KMS-11 (cell line): Measurements from ENCODE around the gene SMARCD3.

Experiments
- H2AFZ ChIP-seq: fragments of 200-600 bp; sonication (generic); 2 replicates; pipeline ENCODE4 v1.6.1; 2016; ENCODE audit warnings: antibody characterized with exemption, mixed run types, low read depth
- H3K27ac ChIP-seq: fragments of 200-600 bp; sonication (generic); 2 replicates; pipeline ENCODE4 v1.6.1; 2016; ENCODE audit warnings: mild to moderate bottlenecking, mixed run types
- H3K27me3 ChIP-seq: fragments of 200-600 bp; sonication (generic); 2 replicates; pipeline ENCODE4 v1.6.1; 2017; ENCODE audit warnings: mild to moderate bottlenecking, low read depth, mixed run types, moderate library complexity; ENCODE audit not compliant: insufficient read depth
- H3K36me3 ChIP-seq: fragments of 200-600 bp; sonication (generic); 2 replicates; pipeline ENCODE4 v1.6.1; 2017; ENCODE audit warnings: mild to moderate bottlenecking, mixed run types; ENCODE audit not compliant: insufficient read depth
- H3K4me1 ChIP-seq: fragments of 200-600 bp; sonication (generic); 2 replicates; pipeline ENCODE4 v1.6.1; 2016; ENCODE audit warnings: mild to moderate bottlenecking, low read depth, mixed run types; ENCODE audit not compliant: poor library complexity, severe bottlenecking
- H3K4me2 ChIP-seq: fragments of 200-600 bp; sonication (generic); 2 replicates; pipeline ENCODE4 v1.7.0; 2016; ENCODE audit warnings: mild to moderate bottlenecking, mixed run types
- H3K4me3 ChIP-seq: fragments of 200-600 bp; sonication (generic); IDR thresholded peaks from 2 replicates; pipeline ENCODE4 v1.6.1; 2017; ENCODE audit warnings: low read depth, low read length, mixed read lengths; ENCODE audit not compliant: insufficient read depth
- H3K79me2 ChIP-seq: fragments of 200-600 bp; sonication (generic); 2 replicates; pipeline ENCODE4 v1.6.1; 2016; ENCODE audit warnings: low read depth, mixed run types; ENCODE audit not compliant: insufficient read depth
- H3K9ac ChIP-seq: fragments of 200-600 bp; sonication (generic); 2 replicates; pipeline ENCODE4 v1.6.1; 2016; ENCODE audit warnings: mild to moderate bottlenecking, mixed run types
- H4K20me1 ChIP-seq: fragments of 200-600 bp; sonication (generic); 2 replicates; pipeline ENCODE4 v1.6.1; 2016; ENCODE audit warnings: mild to moderate bottlenecking, mixed run types; ENCODE audit not compliant: insufficient read depth
- TF ChIP-seq, protein P1 (sequence below): fragments of 200-600 bp; sonication (generic); conservative IDR thresholded peaks from 2 replicates; pipeline ENCODE4 v1.6.1; 2017; ENCODE audit warnings: low read depth, mild to moderate bottlenecking, antibody characterized with exemption, low read length, moderate library complexity, mixed read lengths

The SMARCD3 gene

GRCh38 chr7:151252961-151253711, 4.6 kb upstream of the SMARCD3 start:
- no peak overlapping the region for H3K9ac ChIP-seq
- no peaks in the 10 kb centered on the region for H3K79me2 ChIP-seq
- H3K27me3 ChIP-seq: peaks cover 96% of the 10 kb centered on the region
- H2AFZ ChIP-seq: no peak overlapping the region
- TF ChIP-seq, protein P1, sequence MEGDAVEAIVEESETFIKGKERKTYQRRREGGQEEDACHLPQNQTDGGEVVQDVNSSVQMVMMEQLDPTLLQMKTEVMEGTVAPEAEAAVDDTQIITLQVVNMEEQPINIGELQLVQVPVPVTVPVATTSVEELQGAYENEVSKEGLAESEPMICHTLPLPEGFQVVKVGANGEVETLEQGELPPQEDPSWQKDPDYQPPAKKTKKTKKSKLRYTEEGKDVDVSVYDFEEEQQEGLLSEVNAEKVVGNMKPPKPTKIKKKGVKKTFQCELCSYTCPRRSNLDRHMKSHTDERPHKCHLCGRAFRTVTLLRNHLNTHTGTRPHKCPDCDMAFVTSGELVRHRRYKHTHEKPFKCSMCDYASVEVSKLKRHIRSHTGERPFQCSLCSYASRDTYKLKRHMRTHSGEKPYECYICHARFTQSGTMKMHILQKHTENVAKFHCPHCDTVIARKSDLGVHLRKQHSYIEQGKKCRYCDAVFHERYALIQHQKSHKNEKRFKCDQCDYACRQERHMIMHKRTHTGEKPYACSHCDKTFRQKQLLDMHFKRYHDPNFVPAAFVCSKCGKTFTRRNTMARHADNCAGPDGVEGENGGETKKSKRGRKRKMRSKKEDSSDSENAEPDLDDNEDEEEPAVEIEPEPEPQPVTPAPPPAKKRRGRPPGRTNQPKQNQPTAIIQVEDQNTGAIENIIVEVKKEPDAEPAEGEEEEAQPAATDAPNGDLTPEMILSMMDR: no peak
- H3K4me1 ChIP-seq: peaks cover 4% of the 10 kb centered on the region
- H3K4me2 ChIP-seq: no peak overlapping the region
- H3K4me3 ChIP-seq: no peak overlapping the region
- H3K36me3 ChIP-seq: no peaks in the 10 kb centered on the region
- no peaks in the 10 kb centered on the region for H4K20me1 ChIP-seq
- H3K27ac ChIP-seq: no peak overlapping the region

DNA sequence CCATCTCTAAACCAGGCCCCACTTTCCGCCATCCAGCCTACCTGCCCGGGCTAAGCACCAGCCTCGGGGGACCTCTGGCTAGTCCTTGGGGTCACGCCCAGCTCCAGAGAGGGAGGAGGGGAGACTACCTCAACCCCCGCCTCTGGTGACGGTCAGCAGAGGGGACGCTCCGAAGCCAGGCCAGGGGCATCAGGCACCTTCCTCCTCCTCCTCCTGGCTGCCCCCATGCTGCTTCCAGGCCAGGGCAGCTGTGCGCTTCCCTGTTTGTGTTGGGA, 4.0 kb upstream of the SMARCD3 start:
- Histone ChIP-seq H2AFZ (no peak overlapping the region), H3K27ac (no peak overlapping the region), H3K36me3 (no peaks in the 10 kb centered on the region), H3K9ac (no peak overlapping the region), H3K4me2 (no peak overlapping the region), H3K4me1 (peaks cover 4% of the 10 kb centered on the region), H4K20me1 (no peaks in the 10 kb centered on the region), H3K4me3 (no peak overlapping the region), H3K27me3 (peaks cover 96% of the 10 kb centered on the region), H3K79me2 (no peaks in the 10 kb centered on the region)
- TF ChIP-seq, protein P1: no peak

- TF ChIP-seq, protein P1: no peak
- Histone ChIP-seq H3K27ac (no peak overlapping the region), H3K4me3 (no peak overlapping the region), H3K9ac (no peak overlapping the region), H3K27me3 (peaks cover 96% of the 10 kb centered on the region), H3K36me3 (no peaks in the 10 kb centered on the region), H4K20me1 (no peaks in the 10 kb centered on the region), H2AFZ (peak overlapping the region; percentile 64), H3K4me1 (peaks cover 4% of the 10 kb centered on the region), H3K4me2 (peak overlapping the region; percentile 80), H3K79me2 (no peaks in the 10 kb centered on the region)
These were observed 3.4 kb upstream of the SMARCD3 start for GRCh38 chr7:151251689-151252560.

- no peak overlapping the region for H3K9ac ChIP-seq
- H3K27ac ChIP-seq: no peak overlapping the region
- peaks cover 4% of the 10 kb centered on the region for H3K4me1 ChIP-seq
These were observed 2.8 kb upstream of the SMARCD3 start for GRCh38 chr7:151251328-151251688.

More at GRCh38 chr7:151251328-151251688, 2.8 kb upstream of the SMARCD3 start:
- Histone ChIP-seq H3K4me2 (peak overlapping the region; percentile 49; the same call in 1 of the 2 replicates), H2AFZ (peak overlapping the region; percentile 56; the same call in 1 of the 2 replicates), H3K27me3 (peaks cover 96% of the 10 kb centered on the region), H3K36me3 (no peaks in the 10 kb centered on the region), H4K20me1 (no peaks in the 10 kb centered on the region), H3K79me2 (no peaks in the 10 kb centered on the region), H3K4me3 (no peak overlapping the region)
- TF ChIP-seq, protein P1: no peak
